ENCODE data around the gene PDSS2.

DNA sequence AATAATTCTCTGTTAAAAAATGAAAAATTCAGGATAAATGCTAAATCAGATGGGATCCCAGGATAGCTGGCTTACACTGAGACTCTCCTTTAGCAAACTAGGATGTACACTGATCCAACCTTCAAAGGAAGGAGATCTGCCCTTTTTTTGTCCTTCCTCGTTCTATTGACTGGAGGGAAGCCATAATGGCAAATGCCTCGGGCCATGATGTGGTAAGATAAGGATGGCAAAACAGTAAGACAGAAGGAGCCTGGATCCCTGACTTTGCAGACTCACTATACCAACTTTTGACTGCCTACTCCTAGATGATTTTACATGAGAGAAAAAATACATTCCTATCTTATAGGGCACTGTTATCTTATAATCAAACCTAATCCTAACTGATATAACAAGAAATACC is 187.1 kb downstream of the PDSS2 start:
- TF ChIP-seq EZH2 (IDR thresholded peaks at IDR 0.05) (no peak), EZH2phosphoT487 (IDR thresholded peaks at IDR 0.05) (no peak)
- TF ChIP-seq, protein P1, sequence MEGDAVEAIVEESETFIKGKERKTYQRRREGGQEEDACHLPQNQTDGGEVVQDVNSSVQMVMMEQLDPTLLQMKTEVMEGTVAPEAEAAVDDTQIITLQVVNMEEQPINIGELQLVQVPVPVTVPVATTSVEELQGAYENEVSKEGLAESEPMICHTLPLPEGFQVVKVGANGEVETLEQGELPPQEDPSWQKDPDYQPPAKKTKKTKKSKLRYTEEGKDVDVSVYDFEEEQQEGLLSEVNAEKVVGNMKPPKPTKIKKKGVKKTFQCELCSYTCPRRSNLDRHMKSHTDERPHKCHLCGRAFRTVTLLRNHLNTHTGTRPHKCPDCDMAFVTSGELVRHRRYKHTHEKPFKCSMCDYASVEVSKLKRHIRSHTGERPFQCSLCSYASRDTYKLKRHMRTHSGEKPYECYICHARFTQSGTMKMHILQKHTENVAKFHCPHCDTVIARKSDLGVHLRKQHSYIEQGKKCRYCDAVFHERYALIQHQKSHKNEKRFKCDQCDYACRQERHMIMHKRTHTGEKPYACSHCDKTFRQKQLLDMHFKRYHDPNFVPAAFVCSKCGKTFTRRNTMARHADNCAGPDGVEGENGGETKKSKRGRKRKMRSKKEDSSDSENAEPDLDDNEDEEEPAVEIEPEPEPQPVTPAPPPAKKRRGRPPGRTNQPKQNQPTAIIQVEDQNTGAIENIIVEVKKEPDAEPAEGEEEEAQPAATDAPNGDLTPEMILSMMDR (IDR thresholded peaks at IDR 0.05) = no peak
